ENCODE results near the gene ITIH6.

- no peak for TF ChIP-seq EZH2phosphoT487 (IDR thresholded peaks at IDR 0.05; ENCODE audit: insufficient read depth, low read depth)
- no peak for TF ChIP-seq EZH2 (IDR thresholded peaks at IDR 0.05; ENCODE audit: insufficient read depth, poor library complexity, severe bottlenecking)
These were observed 27.8 kb upstream of the ITIH6 start for GRCh38 chrX:54825716-54826438.
